Spleen (tissue), 11 donors: ENCODE results near the gene LRRC4B. TPM values are rescaled to one million over a fixed set of nuclear protein-coding genes. Genes with fewer than 3 reads are reported as not detected.

Source experiments
- DNase-seq: peaks from one replicate; pipeline ENCODE4 v3.0.0-alpha.2; 2020
- H3K27ac ChIP-seq, 8 donors: fragments of 200-600 bp; sonication (generic) in 7 of 8; 1 replicate in 4 of 8; 2 replicates in 4 of 8; pipeline versions ENCODE4 v1.5.0 to v1.8.0; 2016 to 2021; ENCODE audit warnings: inconsistent platforms in 4 of 8, mild to moderate bottlenecking in 4 of 8, moderate library complexity in 1 of 8
- H3K27me3 ChIP-seq, 7 donors: fragments of 200-600 bp; sonication (generic) in 6 of 7; replicated peaks in 1 of 7; 1 replicate in 4 of 7; 2 replicates in 3 of 7; pipeline versions ENCODE4 v1.5.0 to v1.8.0; 2016 to 2021; ENCODE audit warnings: inconsistent platforms in 3 of 7, mild to moderate bottlenecking in 1 of 7
- H3K36me3 ChIP-seq, 6 donors: fragments of 200-600 bp; sonication (generic) in 5 of 6; 1 replicate in 4 of 6; 2 replicates in 2 of 6; pipeline versions ENCODE4 v1.5.0 to v1.8.0; 2016 to 2021; ENCODE audit warnings: inconsistent platforms in 2 of 6
- H3K4me1 ChIP-seq, 6 donors: fragments of 200-600 bp; sonication (generic) in 5 of 6; 1 replicate in 3 of 6; 2 replicates in 3 of 6; pipeline versions ENCODE4 v1.5.0 to v1.8.0; 2016 to 2021; ENCODE audit warnings: inconsistent platforms in 3 of 6
- H3K4me3 ChIP-seq, 8 donors: fragments of 200-600 bp; sonication (generic) in 7 of 8; 1 replicate in 4 of 8; 2 replicates in 4 of 8; pipeline versions ENCODE4 v1.5.0 to v1.8.0; 2016 to 2021; ENCODE audit warnings: inconsistent platforms in 4 of 8, mild to moderate bottlenecking in 4 of 8, moderate library complexity in 2 of 8
- H3K9me3 ChIP-seq, 8 donors: fragments of 200-600 bp; sonication (generic) in 7 of 8; 1 replicate in 4 of 8; 2 replicates in 4 of 8; pipeline versions ENCODE4 v1.5.0 to v1.8.0; 2016 to 2021; ENCODE audit warnings: inconsistent platforms in 4 of 8
- POLR2A ChIP-seq, 3 donors: fragments of 450-650 bp; IDR thresholded peaks; one replicate each; pipeline ENCODE4 v1.5.1; 2017; ENCODE audit warnings: antibody characterized with exemption in 3 of 3, mild to moderate bottlenecking in 1 of 3
- POLR2AphosphoS5 ChIP-seq, 3 donors: sonication (generic); formaldehyde crosslinking; IDR thresholded peaks; one replicate each; pipeline ENCODE4 v1.5.1; 2017; ENCODE audit warnings: antibody characterized with exemption in 3 of 3
- WGBS, 5 donors: extraction: QIAGEN DNeasy Blood & Tissue Kit in 3 of 5; methylation state at CpG; one replicate each; pipeline versions ENCODE4 v1.1.5 to v1.1.7; 2013 to 2018; 5-methylcytosine and 5-hydroxymethylcytosine counted together
- intact Hi-C: fragments of 100-400 bp; cut with DNase I; formaldehyde crosslinking; loops from one replicate; pipeline ENCODE4 v1.15.0; 2023; ENCODE audit warnings: low total_unique reads
- polyA plus RNA-seq, 3 donors: library from polyadenylated mRNA; stranded (reverse); fragments of 200-250 nt; gene quantifications; one replicate each; pipeline ENCODE4 v1.2.1, GENCODE V29; 2013
- total RNA-seq, 7 donors: library from RNA; depleted of rRNA in 3 of 7; stranded (reverse); fragments of >200 nt in 3 of 7; fragmentation: NEBNext Ultra II Directional in 4 of 7; extraction: Animal tissue kit (Norgen Biotek cat#: 25700) in 4 of 7; gene quantifications; one replicate each; pipeline versions ENCODE4 v1.1.0 to v1.2.1, GENCODE V29; 2016 to 2021
- TF ChIP-seq, protein P1 (sequence below), 11 experiments: fragments of 200-600 bp in 7 of 11; fragments of 450-650 bp in 4 of 11; sonication (generic) in 4 of 11; IDR thresholded peaks in 8 of 11; conservative IDR thresholded peaks in 3 of 11; 1 replicate in 7 of 11; 2 replicates in 4 of 11; pipeline versions ENCODE4 v1.4.0 to v1.8.0; 2016 to 2021; ENCODE audit warnings: antibody characterized with exemption in 11 of 11, inconsistent platforms in 4 of 11, mild to moderate bottlenecking in 1 of 11
- donor health status: healthy with polysubstance abuse.
- donor health status: DM: no; HTN: no; CAD: no; lungs with moderate emphysema.
- donor health status: DM: no; HTN: no; CAD: no.
- donor health status: Bipolar disorder and iron deficiency.
- donor health status: healthy.
- donor health status: DM: no; HTN: no; CAD: no.
- donor health status: DM: yes; HTN: yes; CAD: no.

LRRC4B gene
- total and polyA plus RNA-seq, 10 donors: 0.20 to 2.3 (median 0.97) TPM

- no peaks in the 10 kb centered on the region for H3K36me3 ChIP-seq
- no peak overlapping the region for H3K4me3 ChIP-seq
- intact Hi-C loops: no loop called here
- peaks cover 0 to 24% (median 14%) of the 10 kb centered on the region in 6 donors for H3K4me1 ChIP-seq
- no peak for DNase-seq
- no peak overlapping the region for H3K27ac ChIP-seq
- peaks cover 2 to 77% (median 45%) of the 10 kb centered on the region in 7 donors for H3K27me3 ChIP-seq
- no peaks in the 10 kb centered on the region for H3K9me3 ChIP-seq
- TF ChIP-seq POLR2A (IDR thresholded peaks at IDR 0.05) (no peak), POLR2AphosphoS5 (IDR thresholded peaks at IDR 0.05) (no peak)
- TF ChIP-seq, protein P1, sequence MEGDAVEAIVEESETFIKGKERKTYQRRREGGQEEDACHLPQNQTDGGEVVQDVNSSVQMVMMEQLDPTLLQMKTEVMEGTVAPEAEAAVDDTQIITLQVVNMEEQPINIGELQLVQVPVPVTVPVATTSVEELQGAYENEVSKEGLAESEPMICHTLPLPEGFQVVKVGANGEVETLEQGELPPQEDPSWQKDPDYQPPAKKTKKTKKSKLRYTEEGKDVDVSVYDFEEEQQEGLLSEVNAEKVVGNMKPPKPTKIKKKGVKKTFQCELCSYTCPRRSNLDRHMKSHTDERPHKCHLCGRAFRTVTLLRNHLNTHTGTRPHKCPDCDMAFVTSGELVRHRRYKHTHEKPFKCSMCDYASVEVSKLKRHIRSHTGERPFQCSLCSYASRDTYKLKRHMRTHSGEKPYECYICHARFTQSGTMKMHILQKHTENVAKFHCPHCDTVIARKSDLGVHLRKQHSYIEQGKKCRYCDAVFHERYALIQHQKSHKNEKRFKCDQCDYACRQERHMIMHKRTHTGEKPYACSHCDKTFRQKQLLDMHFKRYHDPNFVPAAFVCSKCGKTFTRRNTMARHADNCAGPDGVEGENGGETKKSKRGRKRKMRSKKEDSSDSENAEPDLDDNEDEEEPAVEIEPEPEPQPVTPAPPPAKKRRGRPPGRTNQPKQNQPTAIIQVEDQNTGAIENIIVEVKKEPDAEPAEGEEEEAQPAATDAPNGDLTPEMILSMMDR (IDR thresholded peaks at IDR 0.05 in 8 of 11, conservative IDR thresholded peaks at IDR 0.05 in 3 of 11): no peak
- 37 to 46% (median 40%) methylated on average over 17 to 20 of the region's 20 CpGs for WGBS, 5 donors
Measured at GRCh38 chr19:50568728-50569698, 778 bp upstream of the LRRC4B start.

- H3K36me3 ChIP-seq: no peaks in the 10 kb centered on the region
- no peak overlapping the region for H3K27ac ChIP-seq
- H3K4me1 ChIP-seq: peaks cover 0 to 24% (median 14%) of the 10 kb centered on the region in 6 donors
- H3K4me3 ChIP-seq: peak overlapping the region in 1 of 8 donors; percentile 22
- TF ChIP-seq POLR2AphosphoS5 (IDR thresholded peaks at IDR 0.05) (no peak), POLR2A (IDR thresholded peaks at IDR 0.05) (no peak)
- WGBS, 5 donors: 3 to 8% (median 6%) methylated on average over 21 to 35 of the region's 38 CpGs
- no peaks in the 10 kb centered on the region for H3K9me3 ChIP-seq
- intact Hi-C loops: no loop called here
- peaks cover 2 to 91% (median 48%) of the 10 kb centered on the region in 7 donors for H3K27me3 ChIP-seq
- no peak for DNase-seq
Measured at GRCh38 chr19:50567052-50567841, 988 bp downstream of the LRRC4B start.

DNA sequence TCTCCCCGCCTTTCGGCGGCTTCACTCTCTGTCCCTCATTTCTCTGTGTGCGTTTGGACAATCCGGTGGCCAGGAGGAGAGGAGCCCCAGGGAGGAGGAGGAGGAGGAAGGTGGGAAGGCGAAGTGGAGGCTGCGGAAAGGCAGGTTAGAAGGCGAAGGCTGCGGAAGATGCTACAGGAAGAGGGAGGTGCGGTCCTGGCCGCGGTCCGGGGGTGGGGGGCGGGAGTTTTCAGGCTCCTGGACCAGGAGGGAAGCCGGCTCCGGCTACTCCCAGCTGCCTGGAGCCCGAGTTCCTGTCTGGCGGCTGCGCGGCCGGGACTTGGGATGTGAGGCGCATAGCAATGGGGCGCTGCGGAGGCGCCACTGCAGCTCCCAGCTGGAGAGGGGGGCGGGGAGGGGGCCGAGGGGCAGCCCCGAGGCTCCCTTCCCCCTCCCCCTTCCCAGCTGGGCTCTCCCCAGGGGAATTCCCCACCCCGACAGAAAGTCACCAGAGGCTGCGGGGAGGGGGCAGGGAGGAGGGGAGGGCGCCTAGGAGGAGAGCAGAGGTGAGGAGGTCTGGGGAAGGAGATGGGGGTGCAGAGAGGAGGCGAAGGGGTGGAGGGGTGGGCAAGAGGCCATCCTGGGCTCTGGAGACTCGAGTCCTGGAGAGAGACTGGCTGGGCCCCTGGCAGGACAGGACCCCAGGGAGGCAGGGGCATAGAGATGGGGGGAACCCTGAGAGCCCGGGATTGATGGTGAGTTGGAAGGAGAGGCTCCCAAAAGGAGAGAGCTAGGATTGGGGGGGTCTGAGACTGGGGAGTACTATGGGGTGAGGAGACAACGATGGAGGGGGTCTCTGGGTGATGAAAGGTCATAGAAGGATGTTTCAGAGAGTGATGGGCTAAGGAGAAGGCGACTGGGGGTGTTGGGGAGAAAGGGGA lies 2.0 kb downstream of the LRRC4B start:
- Histone ChIP-seq H3K4me1 (peaks cover 0 to 24% (median 14%) of the 10 kb centered on the region in 6 donors), H3K27me3 (peaks cover 2 to 100% (median 55%) of the 10 kb centered on the region in 7 donors), H3K27ac (no peak overlapping the region), H3K4me3 (no peak overlapping the region), H3K36me3 (no peaks in the 10 kb centered on the region), H3K9me3 (no peaks in the 10 kb centered on the region)
- intact Hi-C loops: no loop called here
- DNase-seq: no peak
- TF ChIP-seq POLR2AphosphoS5 (IDR thresholded peaks at IDR 0.05) (no peak), POLR2A (IDR thresholded peaks at IDR 0.05) (no peak)
- TF ChIP-seq, protein P1 (IDR thresholded peaks at IDR 0.05 in 8 of 11, conservative IDR thresholded peaks at IDR 0.05 in 3 of 11): no peak
- WGBS, 5 donors: 2 to 12% (median 5%) methylated on average over 14 to 36 of the region's 36 CpGs
